ENCODE results near the gene FANCL.
"Not testable (repeated sequence)": the region's sequence is repeated elsewhere in the genome, so short reads cannot be mapped to it uniquely, and the experiment has no call there.

The FANCL gene

DNA sequence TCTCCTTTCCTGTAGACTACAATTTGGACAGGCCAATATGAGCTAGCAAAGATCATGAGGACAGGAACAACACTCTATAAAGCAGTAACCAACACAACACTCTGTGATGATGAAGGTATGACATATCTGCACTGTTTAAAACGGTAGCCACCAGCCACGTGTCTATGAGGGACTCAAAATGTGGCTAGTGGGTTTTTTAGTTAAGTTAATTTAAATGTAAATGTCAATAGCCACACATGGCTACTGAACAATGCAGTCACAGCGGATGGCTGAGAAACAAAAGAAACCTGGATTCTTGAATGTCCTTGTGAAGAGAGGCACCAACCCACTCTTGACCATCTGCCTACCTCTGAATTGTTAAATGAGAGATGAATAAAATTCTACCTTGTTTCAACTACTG lies 33.9 kb downstream of the FANCL start:
- H3K27ac ChIP-seq: no peak overlapping the region
- DNase-seq (ENCODE audit: low read depth, low spot score): no peak

- DNase-seq (ENCODE audit: low read depth, low spot score): no peak
- H3K27ac ChIP-seq: no peak overlapping the region
Observed at GRCh38 chr2:58206785-58207184, 34.3 kb downstream of the FANCL start.

GRCh38 chr2:58204195-58204959 lies 36.7 kb downstream of the FANCL start:
- H3K27ac ChIP-seq: no peak overlapping the region
- DNase-seq (ENCODE audit: low read depth, low spot score): no peak

- no peak for DNase-seq (ENCODE audit: low read depth, low spot score)
- H3K27ac ChIP-seq: no peak overlapping the region
Observed at GRCh38 chr2:58203018-58203417, 38.1 kb downstream of the FANCL start.

GRCh38 chr2:58202404-58202803 lies 38.7 kb downstream of the FANCL start:
- DNase-seq (ENCODE audit: low read depth, low spot score): no peak
- no peak overlapping the region for H3K27ac ChIP-seq

- no peak for DNase-seq (ENCODE audit: low read depth, low spot score)
Observed at GRCh38 chr2:58197894-58198293, 43.2 kb downstream of the FANCL start.

GRCh38 chr2:58195662-58196061 lies 45.5 kb downstream of the FANCL start:
- no peak overlapping the region for H3K27ac ChIP-seq
- no peak for DNase-seq (ENCODE audit: low read depth, low spot score)

More at GRCh38 chr2:58197894-58198293, 43.2 kb downstream of the FANCL start:
- no peak overlapping the region for H3K27ac ChIP-seq

DNA sequence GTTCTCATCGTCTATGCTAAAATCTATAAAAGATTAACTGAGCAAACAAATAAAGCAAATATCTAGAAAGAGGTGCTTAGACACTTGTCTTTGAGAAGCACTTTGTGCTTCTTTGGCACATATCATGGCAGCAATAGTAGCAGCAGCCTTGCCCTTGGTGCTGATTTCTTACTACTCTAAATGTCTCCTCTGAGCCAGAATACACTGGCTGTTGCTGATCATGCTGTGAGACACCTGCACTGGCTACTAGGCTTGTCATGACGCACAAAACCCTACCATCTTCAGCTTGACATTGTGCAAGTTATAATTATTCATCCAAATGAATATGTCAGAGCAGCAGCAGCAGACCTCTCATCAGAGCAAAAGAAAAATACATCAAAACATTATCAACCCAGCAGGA lies 46.7 kb downstream of the FANCL start:
- H3K27ac ChIP-seq: no peak overlapping the region
- DNase-seq (ENCODE audit: low read depth, low spot score): no peak

- not testable (repeated sequence) for DNase-seq (ENCODE audit: low read depth, low spot score); H3K27ac ChIP-seq
Observed at GRCh38 chr2:58187022-58187421, 54.1 kb downstream of the FANCL start.

GRCh38 chr2:58186501-58186900 lies 54.6 kb downstream of the FANCL start:
- DNase-seq (ENCODE audit: low read depth, low spot score): no peak
- no peak overlapping the region for H3K27ac ChIP-seq

- no peak overlapping the region for H3K27ac ChIP-seq
- peak; percentile 0 for DNase-seq (ENCODE audit: low read depth, low spot score)
Observed at GRCh38 chr2:58182527-58182926, 58.6 kb downstream of the FANCL start.

- no peak for DNase-seq (ENCODE audit: low read depth, low spot score)
- H3K27ac ChIP-seq: no peak overlapping the region
Observed at GRCh38 chr2:58180635-58181034, 60.5 kb downstream of the FANCL start.

DNA sequence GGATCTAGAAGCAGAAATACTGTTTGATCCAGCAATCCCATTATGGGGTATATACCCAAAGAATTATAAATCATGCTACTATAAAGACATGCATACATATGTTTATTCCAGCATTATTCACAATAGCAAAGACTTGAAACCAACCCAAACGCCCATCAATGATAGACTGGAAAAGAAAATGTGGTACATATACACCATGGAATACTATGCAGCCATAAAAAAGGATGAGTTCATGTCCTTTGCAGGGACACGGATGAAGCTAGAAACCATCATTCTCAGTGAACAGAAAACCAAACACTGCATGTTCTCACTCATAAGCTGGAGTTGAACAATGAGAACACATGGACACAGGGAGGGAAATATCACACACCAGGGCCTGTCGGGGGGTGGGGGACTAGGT lies 61.0 kb downstream of the FANCL start:
- DNase-seq (ENCODE audit: low read depth, low spot score); H3K27ac ChIP-seq: not testable (repeated sequence)

GRCh38 chr2:58177187-58177586 lies 63.9 kb downstream of the FANCL start:
- not testable (repeated sequence) for DNase-seq (ENCODE audit: low read depth, low spot score)

DNA sequence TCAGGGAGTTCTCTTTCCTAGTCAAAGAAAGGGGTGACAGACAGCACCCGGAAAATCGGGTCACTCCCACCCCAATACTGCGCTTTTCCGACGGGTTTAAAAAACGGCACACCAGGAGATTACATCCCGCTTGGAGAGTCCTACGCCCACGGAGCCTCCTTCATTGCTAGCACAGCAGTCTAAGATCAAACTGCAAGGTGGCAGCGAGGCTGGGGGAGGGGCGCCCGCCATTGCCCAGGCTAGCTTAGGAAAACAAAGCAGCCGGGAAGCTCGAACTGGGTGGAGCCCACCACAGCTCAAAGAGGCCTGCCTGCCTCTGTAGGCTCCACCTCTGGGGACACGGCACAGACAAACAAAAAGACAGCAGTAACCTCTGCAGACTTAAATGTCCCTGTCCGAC lies 69.3 kb downstream of the FANCL start:
- H3K27ac ChIP-seq; DNase-seq (ENCODE audit: low read depth, low spot score): not testable (repeated sequence)

More at GRCh38 chr2:58177187-58177586, 63.9 kb downstream of the FANCL start:
- H3K27ac ChIP-seq: not testable (repeated sequence)

GRCh38 chr2:58170334-58170933 lies 70.7 kb downstream of the FANCL start:
- H3K27ac ChIP-seq; DNase-seq (ENCODE audit: low read depth, low spot score): not testable (repeated sequence)

- not testable (repeated sequence) for DNase-seq (ENCODE audit: low read depth, low spot score); H3K27ac ChIP-seq
Observed at GRCh38 chr2:58169845-58170244, 71.3 kb downstream of the FANCL start.

- not testable (repeated sequence) for DNase-seq (ENCODE audit: low read depth, low spot score); H3K27ac ChIP-seq
Observed at GRCh38 chr2:58168130-58168529, 73.0 kb downstream of the FANCL start.

- no peak overlapping the region for H3K27ac ChIP-seq
- DNase-seq (ENCODE audit: low read depth, low spot score): no peak
Observed at GRCh38 chr2:58163913-58164312, 77.2 kb downstream of the FANCL start.

DNA sequence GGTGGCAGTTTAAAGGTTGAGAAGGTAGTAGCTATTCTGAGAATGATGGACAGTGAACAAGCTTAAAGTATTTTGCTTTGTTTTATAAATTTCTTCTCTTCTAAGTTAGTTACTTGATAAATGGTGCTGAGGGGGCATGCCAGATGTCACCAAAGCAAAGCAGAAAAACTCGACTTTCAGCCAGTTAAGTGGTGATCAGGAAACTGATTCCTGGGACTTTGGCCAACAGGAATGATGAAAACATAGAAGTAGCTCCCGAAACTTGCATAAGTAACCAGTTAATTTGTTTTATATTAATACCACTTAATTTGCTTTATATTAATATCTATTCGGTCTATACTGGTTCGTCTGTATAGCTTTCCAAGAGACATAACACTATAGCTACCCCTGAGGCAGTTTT lies 82.6 kb downstream of the FANCL start:
- DNase-seq (ENCODE audit: low read depth, low spot score): no peak
- H3K27ac ChIP-seq: no peak overlapping the region

DNA sequence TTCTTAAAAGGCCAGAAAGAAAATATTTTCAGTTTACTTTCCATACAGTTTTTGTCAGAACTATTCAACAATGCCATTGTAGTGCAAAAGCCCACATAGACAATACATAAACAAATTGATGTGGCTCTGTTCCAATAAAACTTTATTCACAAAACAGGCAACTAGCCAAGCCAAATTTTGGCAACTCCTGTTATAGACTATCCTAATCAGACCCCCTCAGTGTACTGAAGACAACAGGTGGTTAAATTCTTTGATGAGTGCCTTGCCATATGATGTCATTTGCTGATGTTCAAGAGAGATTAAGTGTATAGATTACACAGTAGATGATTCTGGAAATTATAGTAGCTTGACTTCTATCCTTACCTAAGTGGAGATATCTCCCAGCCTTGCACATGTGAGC lies 83.4 kb downstream of the FANCL start:
- DNase-seq (ENCODE audit: low read depth, low spot score): no peak
- no peak overlapping the region for H3K27ac ChIP-seq

DNA sequence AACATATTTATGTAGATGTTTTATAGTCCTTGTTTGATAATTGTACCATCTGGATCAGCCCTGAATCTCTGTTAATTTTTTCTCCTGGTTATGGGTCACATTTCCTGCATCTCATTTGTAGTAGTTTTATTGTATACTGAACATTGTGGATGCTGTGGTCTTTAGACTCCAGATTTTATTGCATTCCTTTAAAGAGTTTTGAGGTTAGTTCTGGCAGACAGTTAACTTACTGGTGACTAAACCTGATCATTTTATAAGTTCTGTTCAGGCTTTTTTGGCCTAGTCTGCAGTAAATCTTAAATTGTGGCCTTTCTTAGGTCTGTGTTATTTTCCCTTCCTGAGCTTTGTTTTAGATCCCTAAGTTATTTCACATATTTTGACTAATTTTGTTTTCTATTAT lies 84.3 kb downstream of the FANCL start:
- no peak overlapping the region for H3K27ac ChIP-seq
- no peak for DNase-seq (ENCODE audit: low read depth, low spot score)

Data from epithelial cell of prostate (primary cell).